ENCODE data around the gene SLX1A. TPM values are rescaled to one million over a fixed set of nuclear protein-coding genes. Genes with fewer than 3 reads are reported as not detected.
A peak's percentile ranks its signal among the peaks of the same experiment; 100 is the strongest.
"Not testable (repeated sequence)": the region's sequence is repeated elsewhere in the genome, so short reads cannot be mapped to it uniquely, and the experiment has no call there.

SLX1A gene
- total and polyA plus RNA-seq, 5 donors from 2014 or later: 50.3 to 136 (median 100) TPM

- H3K4me1 ChIP-seq (ENCODE audit: control insufficient read depth, insufficient read depth, low read length, poor library complexity, severe bottlenecking); H3K27me3 ChIP-seq (ENCODE audit: control insufficient read depth, insufficient read depth, low read length); H3K27ac ChIP-seq (ENCODE audit: insufficient read depth, low read length, poor library complexity, severe bottlenecking); H3K4me3 ChIP-seq (ENCODE audit: low read depth, low read length); H3K36me3 ChIP-seq (ENCODE audit: control insufficient read depth, insufficient read depth, low read length); H3K9me3 ChIP-seq (ENCODE audit: control insufficient read depth in 2 of 2, low read length in 2 of 2); H3K9me3 Mint-ChIP-seq; H3K4me3 Mint-ChIP-seq; H3K4me1 Mint-ChIP-seq; H3K27me3 Mint-ChIP-seq; DNase-seq; H3K27ac Mint-ChIP-seq; H3K36me3 Mint-ChIP-seq: not testable (repeated sequence)
- ATAC-seq (ENCODE audit: low read depth in 2 of 2): peak in 1 of 2 donors; percentile 6
Observed at GRCh38 chr16:30193098-30193497, 577 bp upstream of the SLX1A start.

- H3K36me3 Mint-ChIP-seq; H3K27me3 Mint-ChIP-seq; H3K4me3 Mint-ChIP-seq; H3K36me3 ChIP-seq (ENCODE audit: control insufficient read depth, insufficient read depth, low read length); H3K9me3 ChIP-seq (ENCODE audit: control insufficient read depth in 2 of 2, low read length in 2 of 2); H3K9me3 Mint-ChIP-seq; H3K27ac ChIP-seq (ENCODE audit: insufficient read depth, low read length, poor library complexity, severe bottlenecking); H3K27me3 ChIP-seq (ENCODE audit: control insufficient read depth, insufficient read depth, low read length); H3K4me1 Mint-ChIP-seq; H3K27ac Mint-ChIP-seq; H3K4me1 ChIP-seq (ENCODE audit: control insufficient read depth, insufficient read depth, low read length, poor library complexity, severe bottlenecking); H3K4me3 ChIP-seq (ENCODE audit: low read depth, low read length): not testable (repeated sequence)
- ATAC-seq (ENCODE audit: low read depth in 2 of 2): peak; percentile 70 to 72
- DNase-seq: peak in 1 of 3 donors; percentile 13
Observed at GRCh38 chr16:30194172-30194925, 674 bp downstream of the SLX1A start.

GRCh38 chr16:30197001-30197400, 3.3 kb downstream of the SLX1A start:
- DNase-seq; H3K4me1 ChIP-seq (ENCODE audit: control insufficient read depth, insufficient read depth, low read length, poor library complexity, severe bottlenecking): not testable (repeated sequence)

GRCh38 chr16:30199049-30199448, 5.4 kb downstream of the SLX1A start, which contains the start of gene SULT1A3:
SULT1A3 (plus strand) TSS chr16:30199255; CDS start chr16:30200729, 1,474 bp downstream.
- H3K36me3 ChIP-seq (ENCODE audit: control insufficient read depth, insufficient read depth, low read length); H3K36me3 Mint-ChIP-seq; H3K27ac ChIP-seq (ENCODE audit: insufficient read depth, low read length, poor library complexity, severe bottlenecking); ATAC-seq (ENCODE audit: low read depth in 2 of 2); H3K4me1 ChIP-seq (ENCODE audit: control insufficient read depth, insufficient read depth, low read length, poor library complexity, severe bottlenecking); H3K4me3 Mint-ChIP-seq; H3K27me3 Mint-ChIP-seq; H3K27me3 ChIP-seq (ENCODE audit: control insufficient read depth, insufficient read depth, low read length); H3K9me3 Mint-ChIP-seq; H3K9me3 ChIP-seq (ENCODE audit: control insufficient read depth in 2 of 2, low read length in 2 of 2); DNase-seq; H3K4me3 ChIP-seq (ENCODE audit: low read depth, low read length); H3K27ac Mint-ChIP-seq; H3K4me1 Mint-ChIP-seq: not testable (repeated sequence)

More at GRCh38 chr16:30197001-30197400, 3.3 kb downstream of the SLX1A start:
- H3K36me3 Mint-ChIP-seq; H3K4me1 Mint-ChIP-seq; ATAC-seq (ENCODE audit: low read depth in 2 of 2); H3K4me3 ChIP-seq (ENCODE audit: low read depth, low read length); H3K4me3 Mint-ChIP-seq; H3K9me3 Mint-ChIP-seq; H3K27me3 ChIP-seq (ENCODE audit: control insufficient read depth, insufficient read depth, low read length); H3K27me3 Mint-ChIP-seq; H3K27ac ChIP-seq (ENCODE audit: insufficient read depth, low read length, poor library complexity, severe bottlenecking); H3K9me3 ChIP-seq (ENCODE audit: control insufficient read depth in 2 of 2, low read length in 2 of 2); H3K27ac Mint-ChIP-seq; H3K36me3 ChIP-seq (ENCODE audit: control insufficient read depth, insufficient read depth, low read length): not testable (repeated sequence)

GRCh38 chr16:30199608-30200343, 6.1 kb downstream of the SLX1A start:
- H3K27ac Mint-ChIP-seq; H3K27me3 ChIP-seq (ENCODE audit: control insufficient read depth, insufficient read depth, low read length); H3K27ac ChIP-seq (ENCODE audit: insufficient read depth, low read length, poor library complexity, severe bottlenecking); H3K9me3 Mint-ChIP-seq; H3K9me3 ChIP-seq (ENCODE audit: control insufficient read depth in 2 of 2, low read length in 2 of 2); H3K27me3 Mint-ChIP-seq; H3K36me3 ChIP-seq (ENCODE audit: control insufficient read depth, insufficient read depth, low read length); ATAC-seq (ENCODE audit: low read depth in 2 of 2); H3K36me3 Mint-ChIP-seq; DNase-seq; H3K4me1 ChIP-seq (ENCODE audit: control insufficient read depth, insufficient read depth, low read length, poor library complexity, severe bottlenecking); H3K4me3 Mint-ChIP-seq; H3K4me1 Mint-ChIP-seq; H3K4me3 ChIP-seq (ENCODE audit: low read depth, low read length): not testable (repeated sequence)

DNA sequence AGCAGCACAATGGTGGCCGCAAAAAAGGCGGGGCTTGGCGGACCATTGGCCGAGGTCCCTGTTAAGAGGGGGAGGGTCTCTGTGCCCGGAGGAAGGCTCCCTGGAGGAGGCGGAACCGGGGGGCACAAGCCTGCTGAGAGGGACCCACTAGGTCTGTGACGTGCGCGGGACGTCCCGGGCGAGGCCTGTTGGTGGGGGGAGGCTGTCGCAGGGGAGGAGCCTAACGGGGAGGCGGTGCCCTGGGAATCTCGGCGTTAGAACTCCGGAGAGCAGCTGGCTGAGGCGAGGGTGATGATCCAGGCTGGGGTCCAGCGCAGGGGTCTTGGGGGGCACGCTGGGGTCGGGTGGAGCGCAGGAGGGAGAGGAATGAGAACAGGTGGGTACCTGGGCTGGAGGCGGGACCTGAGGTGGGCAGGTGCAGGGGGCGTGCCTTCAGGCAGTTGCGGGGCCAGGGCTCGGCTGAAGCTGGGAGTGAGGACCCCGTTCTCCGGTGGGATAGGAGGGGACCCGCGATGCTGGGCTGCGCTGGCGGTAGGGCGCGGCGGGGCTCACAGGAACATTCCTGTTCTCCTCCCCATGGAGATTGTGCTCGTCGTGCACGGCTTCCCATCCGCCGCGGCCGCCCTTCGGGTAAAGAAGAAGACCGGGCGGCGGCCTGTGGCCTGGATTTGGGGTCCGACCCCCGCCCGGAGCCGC, 12.0 kb downstream of the SLX1A start:
- peak; percentile 41 to 54 for ATAC-seq (ENCODE audit: low read depth in 2 of 2)
- not testable (repeated sequence) for H3K27ac ChIP-seq (ENCODE audit: insufficient read depth, low read length, poor library complexity, severe bottlenecking); H3K4me3 Mint-ChIP-seq; H3K4me3 ChIP-seq (ENCODE audit: low read depth, low read length); H3K36me3 Mint-ChIP-seq; H3K27ac Mint-ChIP-seq; DNase-seq; H3K4me1 Mint-ChIP-seq; H3K27me3 Mint-ChIP-seq; H3K9me3 ChIP-seq (ENCODE audit: control insufficient read depth in 2 of 2, low read length in 2 of 2); H3K4me1 ChIP-seq (ENCODE audit: control insufficient read depth, insufficient read depth, low read length, poor library complexity, severe bottlenecking); H3K36me3 ChIP-seq (ENCODE audit: control insufficient read depth, insufficient read depth, low read length); H3K27me3 ChIP-seq (ENCODE audit: control insufficient read depth, insufficient read depth, low read length); H3K9me3 Mint-ChIP-seq

GRCh38 chr16:30206252-30206651, 12.6 kb downstream of the SLX1A start:
- not testable (repeated sequence) for DNase-seq; H3K27ac ChIP-seq (ENCODE audit: insufficient read depth, low read length, poor library complexity, severe bottlenecking); H3K36me3 ChIP-seq (ENCODE audit: control insufficient read depth, insufficient read depth, low read length); H3K27me3 ChIP-seq (ENCODE audit: control insufficient read depth, insufficient read depth, low read length); H3K27me3 Mint-ChIP-seq; H3K9me3 ChIP-seq (ENCODE audit: control insufficient read depth in 2 of 2, low read length in 2 of 2); H3K4me1 ChIP-seq (ENCODE audit: control insufficient read depth, insufficient read depth, low read length, poor library complexity, severe bottlenecking); H3K4me3 ChIP-seq (ENCODE audit: low read depth, low read length); H3K4me1 Mint-ChIP-seq; H3K9me3 Mint-ChIP-seq; H3K4me3 Mint-ChIP-seq; H3K36me3 Mint-ChIP-seq; H3K27ac Mint-ChIP-seq
- ATAC-seq (ENCODE audit: low read depth in 2 of 2): peak; percentile 47 to 55
